ENCODE measurements around the gene ERCC1. TPM values are rescaled to one million over a fixed set of nuclear protein-coding genes. Genes with fewer than 3 reads are reported as not detected.
A peak's percentile ranks its signal among the peaks of the same experiment; 100 is the strongest.

Gene ERCC1
- total and polyA plus RNA-seq, 2 of the 13 experiments (the other 11 are each of a cell fraction or from before 2014, with no cell fraction given) = 40.0 to 66.4 TPM

GRCh38 chr19:45439569-45440258 is 16.0 kb upstream of the ERCC1 start (continued):
- TF ChIP-seq ZNF543 (CRISPR knock-in tag; IDR thresholded peaks at IDR 0.05) = no peak
- TF ChIP-seq PHB2 (IDR thresholded peaks at IDR 0.05; ENCODE audit: partially characterized antibody) = no peak
- TF ChIP-seq ZNF337 (CRISPR knock-in tag; IDR thresholded peaks at IDR 0.05; ENCODE audit: borderline replicate concordance, low read depth) = 0 out of 2 replicates have a peak, but pooled peaks have one; percentile 43
- TF ChIP-seq SIN3B (IDR thresholded peaks at IDR 0.05; ENCODE audit: low read length) = no peak
- peak; percentile 75 for TF ChIP-seq CTCF (CRISPR knock-in tag; IDR thresholded peaks at IDR 0.05)
- no peak for TF ChIP-seq HMGXB3 (CRISPR knock-in tag; IDR thresholded peaks at IDR 0.05; ENCODE audit: borderline replicate concordance)
- TF ChIP-seq POGK (CRISPR knock-in tag; conservative IDR thresholded peaks at IDR 0.05) = 0 out of 2 replicates have a peak, but pooled peaks have one; percentile 58
- TF ChIP-seq ZNF629 (CRISPR knock-in tag; conservative IDR thresholded peaks at IDR 0.05) = 0 out of 2 replicates have a peak, but pooled peaks have one; percentile 23
- no peak for TF ChIP-seq ESRRA (CRISPR knock-in tag; IDR thresholded peaks at IDR 0.05; ENCODE audit: low read depth)
- no peak for TF ChIP-seq ZNF501 (CRISPR knock-in tag; IDR thresholded peaks at IDR 0.05)
- no peak for TF ChIP-seq ZNF644 (CRISPR knock-in tag; IDR thresholded peaks at IDR 0.05; ENCODE audit: low read depth)
- TF ChIP-seq RARG (CRISPR knock-in tag; IDR thresholded peaks at IDR 0.05; ENCODE audit: low read depth) = no peak
- TF ChIP-seq ARID3A (IDR thresholded peaks at IDR 0.05; ENCODE audit: low read depth, low read length) = 0 out of 2 replicates have a peak, but pooled peaks have one; percentile 3
- TF ChIP-seq SSRP1 (CRISPR knock-in tag; IDR thresholded peaks at IDR 0.05) = no peak
- no peak for TF ChIP-seq RNF219 (CRISPR knock-in tag; IDR thresholded peaks at IDR 0.05)
- TF ChIP-seq TP53 (CRISPR knock-in tag; conservative IDR thresholded peaks at IDR 0.05) = no peak
- TF ChIP-seq ZNF552 (CRISPR knock-in tag; IDR thresholded peaks at IDR 0.05; ENCODE audit: borderline replicate concordance) = no peak
